Measurements from ENCODE around the gene NPPC.
A peak's percentile ranks its signal among the peaks of the same experiment; 100 is the strongest.

The NPPC gene

DNA sequence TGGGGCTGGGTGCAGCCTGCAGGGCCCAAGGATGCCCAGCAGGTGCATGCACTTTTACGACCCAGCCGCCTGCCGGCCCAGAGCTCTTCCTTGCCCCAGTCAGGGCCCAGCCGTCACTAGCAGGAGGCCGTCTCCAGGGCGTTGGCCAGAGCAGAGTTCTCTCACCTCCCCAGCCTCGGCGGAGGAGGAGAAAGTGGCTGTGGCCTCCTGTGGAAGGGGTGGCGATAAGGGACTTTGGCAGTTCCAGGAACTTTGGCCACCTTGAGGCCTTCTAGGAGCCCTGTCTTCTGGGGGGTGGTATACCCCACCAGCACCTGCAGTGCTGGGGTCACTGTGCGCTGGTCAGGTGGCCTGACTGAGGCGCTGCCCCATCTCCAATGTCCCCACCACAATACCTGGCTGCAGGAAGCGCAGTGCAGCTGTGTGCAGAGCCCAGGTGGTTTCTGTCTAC lies 22.0 kb downstream of the NPPC start:
- TF ChIP-seq, protein P1, sequence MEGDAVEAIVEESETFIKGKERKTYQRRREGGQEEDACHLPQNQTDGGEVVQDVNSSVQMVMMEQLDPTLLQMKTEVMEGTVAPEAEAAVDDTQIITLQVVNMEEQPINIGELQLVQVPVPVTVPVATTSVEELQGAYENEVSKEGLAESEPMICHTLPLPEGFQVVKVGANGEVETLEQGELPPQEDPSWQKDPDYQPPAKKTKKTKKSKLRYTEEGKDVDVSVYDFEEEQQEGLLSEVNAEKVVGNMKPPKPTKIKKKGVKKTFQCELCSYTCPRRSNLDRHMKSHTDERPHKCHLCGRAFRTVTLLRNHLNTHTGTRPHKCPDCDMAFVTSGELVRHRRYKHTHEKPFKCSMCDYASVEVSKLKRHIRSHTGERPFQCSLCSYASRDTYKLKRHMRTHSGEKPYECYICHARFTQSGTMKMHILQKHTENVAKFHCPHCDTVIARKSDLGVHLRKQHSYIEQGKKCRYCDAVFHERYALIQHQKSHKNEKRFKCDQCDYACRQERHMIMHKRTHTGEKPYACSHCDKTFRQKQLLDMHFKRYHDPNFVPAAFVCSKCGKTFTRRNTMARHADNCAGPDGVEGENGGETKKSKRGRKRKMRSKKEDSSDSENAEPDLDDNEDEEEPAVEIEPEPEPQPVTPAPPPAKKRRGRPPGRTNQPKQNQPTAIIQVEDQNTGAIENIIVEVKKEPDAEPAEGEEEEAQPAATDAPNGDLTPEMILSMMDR (IDR thresholded peaks at IDR 0.05; ENCODE audit: low read depth, low read length, poor library complexity, severe bottlenecking) = no peak
- no peak for TF ChIP-seq EZH2phosphoT487 (IDR thresholded peaks at IDR 0.05; ENCODE audit: borderline replicate concordance, low read length)
- H4K20me1 ChIP-seq (ENCODE audit: control insufficient read depth, insufficient read depth, low read depth, low read length) = no peaks in the 10 kb centered on the region
- no peak overlapping the region for H3K27ac ChIP-seq (ENCODE audit: low read depth, low read length)
- H3K36me3 ChIP-seq (ENCODE audit: control insufficient read depth, low read length) = no peaks in the 10 kb centered on the region
- no peak overlapping the region for H3K4me2 ChIP-seq (ENCODE audit: low read length)
- H3K9me2 ChIP-seq (replicated peaks; ENCODE audit: control insufficient read depth, low read length) = no peaks in the 10 kb centered on the region
- no peaks in the 10 kb centered on the region for H3K27me3 ChIP-seq (ENCODE audit: control insufficient read depth, low read length)
- no peak overlapping the region for H3K4me3 ChIP-seq (ENCODE audit: low read length)
- no peaks in the 10 kb centered on the region for H3F3A ChIP-seq (ENCODE audit: control insufficient read depth, insufficient read depth)
- H3K4me1 ChIP-seq (ENCODE audit: control insufficient read depth, low read length) = no peaks in the 10 kb centered on the region
- no peaks in the 10 kb centered on the region for H3K79me2 ChIP-seq (ENCODE audit: control insufficient read depth, low read length)
- H3K9me3 ChIP-seq (ENCODE audit: control insufficient read depth, insufficient read depth, low read length) = no peaks in the 10 kb centered on the region

DNA sequence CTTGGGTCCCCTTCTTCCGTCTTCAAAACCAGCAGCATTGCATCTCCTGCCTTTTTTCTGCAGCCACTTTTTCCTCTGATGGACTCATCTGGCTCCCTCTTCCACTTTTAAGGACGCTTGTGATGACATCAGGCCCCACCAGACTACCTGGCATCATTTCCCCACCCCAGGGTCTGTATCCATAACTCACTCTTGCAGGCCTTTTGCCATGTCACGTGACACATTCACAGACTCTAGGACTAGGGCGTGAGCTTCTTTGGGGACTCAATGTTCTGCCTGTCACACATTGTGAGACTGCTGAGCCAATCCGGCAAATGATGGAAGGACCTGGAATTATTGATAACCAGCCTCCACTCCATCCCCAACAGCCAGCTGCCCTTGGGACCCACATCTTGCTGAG lies 23.6 kb downstream of the NPPC start:
- no peaks in the 10 kb centered on the region for H3K9me3 ChIP-seq (ENCODE audit: control insufficient read depth, insufficient read depth, low read length)
- H3F3A ChIP-seq (ENCODE audit: control insufficient read depth, insufficient read depth) = no peaks in the 10 kb centered on the region
- no peaks in the 10 kb centered on the region for H3K36me3 ChIP-seq (ENCODE audit: control insufficient read depth, low read length)
- no peaks in the 10 kb centered on the region for H4K20me1 ChIP-seq (ENCODE audit: control insufficient read depth, insufficient read depth, low read depth, low read length)
- no peak overlapping the region for H3K4me2 ChIP-seq (ENCODE audit: low read length)
- H3K9me2 ChIP-seq (replicated peaks; ENCODE audit: control insufficient read depth, low read length) = no peaks in the 10 kb centered on the region
- H3K27me3 ChIP-seq (ENCODE audit: control insufficient read depth, low read length) = peaks cover 5% of the 10 kb centered on the region
- no peaks in the 10 kb centered on the region for H3K4me1 ChIP-seq (ENCODE audit: control insufficient read depth, low read length)
- no peak for TF ChIP-seq EZH2phosphoT487 (IDR thresholded peaks at IDR 0.05; ENCODE audit: borderline replicate concordance, low read length)
- no peak overlapping the region for H3K27ac ChIP-seq (ENCODE audit: low read depth, low read length)
- H3K79me2 ChIP-seq (ENCODE audit: control insufficient read depth, low read length) = no peaks in the 10 kb centered on the region
- H3K4me3 ChIP-seq (ENCODE audit: low read length) = no peak overlapping the region

DNA sequence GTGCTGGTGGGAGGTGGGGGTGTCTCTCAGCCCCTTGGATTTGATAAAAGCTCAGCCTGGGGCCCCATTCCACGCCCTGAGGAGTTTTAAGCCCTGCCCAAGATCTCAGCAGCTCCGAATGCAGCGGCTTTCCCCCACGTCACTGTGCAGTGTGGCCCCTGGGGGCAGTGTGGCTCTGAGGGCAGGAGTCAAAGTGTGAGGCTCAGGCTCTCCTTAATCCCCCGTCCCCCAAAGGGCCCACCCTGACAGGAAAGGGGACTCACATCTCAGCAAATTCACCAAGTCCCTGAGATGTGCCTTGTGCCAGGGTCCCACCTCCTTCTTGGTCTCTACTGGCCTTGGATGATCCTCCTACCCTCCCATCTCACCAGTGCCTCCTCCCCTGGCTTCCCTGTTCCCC lies 25.2 kb downstream of the NPPC start:
- Histone ChIP-seq H3K4me2 (ENCODE audit: low read length) (no peak overlapping the region), H3K4me3 (ENCODE audit: low read length) (no peak overlapping the region), H4K20me1 (ENCODE audit: control insufficient read depth, insufficient read depth, low read depth, low read length) (no peaks in the 10 kb centered on the region), H3K9me3 (ENCODE audit: control insufficient read depth, insufficient read depth, low read length) (no peaks in the 10 kb centered on the region), H3K27me3 (ENCODE audit: control insufficient read depth, low read length) (peaks cover 5% of the 10 kb centered on the region), H3F3A (ENCODE audit: control insufficient read depth, insufficient read depth) (no peaks in the 10 kb centered on the region), H3K79me2 (ENCODE audit: control insufficient read depth, low read length) (no peaks in the 10 kb centered on the region), H3K4me1 (ENCODE audit: control insufficient read depth, low read length) (no peaks in the 10 kb centered on the region), H3K9me2 (replicated peaks; ENCODE audit: control insufficient read depth, low read length) (no peaks in the 10 kb centered on the region), H3K27ac (ENCODE audit: low read depth, low read length) (no peak overlapping the region), H3K36me3 (ENCODE audit: control insufficient read depth, low read length) (no peaks in the 10 kb centered on the region)
- TF ChIP-seq EZH2phosphoT487 (IDR thresholded peaks at IDR 0.05; ENCODE audit: borderline replicate concordance, low read length) = no peak
- TF ChIP-seq, protein P1 (IDR thresholded peaks at IDR 0.05; ENCODE audit: low read depth, low read length, poor library complexity, severe bottlenecking) = no peak

DNA sequence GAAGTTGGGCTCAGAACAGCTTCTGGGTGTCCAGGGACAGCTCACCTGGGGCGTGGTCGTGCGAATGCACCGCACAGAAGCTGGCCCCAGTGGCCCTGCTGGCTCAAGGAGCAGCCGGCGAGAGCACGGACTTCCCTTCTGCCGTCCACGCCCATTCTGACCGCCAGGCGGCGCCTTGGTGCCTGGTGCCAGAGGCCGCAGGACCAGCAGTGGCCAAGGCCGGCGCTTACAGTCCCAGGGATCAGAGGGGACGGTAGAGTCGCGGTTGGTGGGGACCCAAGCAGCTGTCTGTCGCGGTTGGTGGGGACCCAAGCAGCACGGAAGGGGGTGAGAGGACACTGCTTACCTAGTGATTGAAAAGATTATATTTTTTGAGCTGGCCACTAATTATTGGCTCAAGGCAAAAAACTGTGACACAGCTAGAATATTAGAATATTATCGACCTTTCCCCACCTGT lies 25.7 kb downstream of the NPPC start:
- Histone ChIP-seq H3K79me2 (ENCODE audit: control insufficient read depth, low read length) (no peaks in the 10 kb centered on the region), H3K4me3 (ENCODE audit: low read length) (no peak overlapping the region), H3K27ac (ENCODE audit: low read depth, low read length) (no peak overlapping the region), H4K20me1 (ENCODE audit: control insufficient read depth, insufficient read depth, low read depth, low read length) (no peaks in the 10 kb centered on the region), H3K27me3 (ENCODE audit: control insufficient read depth, low read length) (peaks cover 5% of the 10 kb centered on the region), H3F3A (ENCODE audit: control insufficient read depth, insufficient read depth) (no peaks in the 10 kb centered on the region), H3K36me3 (ENCODE audit: control insufficient read depth, low read length) (no peaks in the 10 kb centered on the region), H3K4me2 (ENCODE audit: low read length) (no peak overlapping the region), H3K9me2 (replicated peaks; ENCODE audit: control insufficient read depth, low read length) (no peaks in the 10 kb centered on the region), H3K4me1 (ENCODE audit: control insufficient read depth, low read length) (no peaks in the 10 kb centered on the region), H3K9me3 (ENCODE audit: control insufficient read depth, insufficient read depth, low read length) (no peaks in the 10 kb centered on the region)
- TF ChIP-seq, protein P1 (IDR thresholded peaks at IDR 0.05; ENCODE audit: low read depth, low read length, poor library complexity, severe bottlenecking) = peak; percentile 86
- no peak for TF ChIP-seq EZH2phosphoT487 (IDR thresholded peaks at IDR 0.05; ENCODE audit: borderline replicate concordance, low read length)
